Measurements from ENCODE around the gene NOXA1. TPM values are rescaled to one million over a fixed set of nuclear protein-coding genes. Genes with fewer than 3 reads are reported as not detected.

Gene NOXA1
- total RNA-seq, 4 donors from 2014 or later = 1.1 to 4.2 (median 3.0) TPM

DNA sequence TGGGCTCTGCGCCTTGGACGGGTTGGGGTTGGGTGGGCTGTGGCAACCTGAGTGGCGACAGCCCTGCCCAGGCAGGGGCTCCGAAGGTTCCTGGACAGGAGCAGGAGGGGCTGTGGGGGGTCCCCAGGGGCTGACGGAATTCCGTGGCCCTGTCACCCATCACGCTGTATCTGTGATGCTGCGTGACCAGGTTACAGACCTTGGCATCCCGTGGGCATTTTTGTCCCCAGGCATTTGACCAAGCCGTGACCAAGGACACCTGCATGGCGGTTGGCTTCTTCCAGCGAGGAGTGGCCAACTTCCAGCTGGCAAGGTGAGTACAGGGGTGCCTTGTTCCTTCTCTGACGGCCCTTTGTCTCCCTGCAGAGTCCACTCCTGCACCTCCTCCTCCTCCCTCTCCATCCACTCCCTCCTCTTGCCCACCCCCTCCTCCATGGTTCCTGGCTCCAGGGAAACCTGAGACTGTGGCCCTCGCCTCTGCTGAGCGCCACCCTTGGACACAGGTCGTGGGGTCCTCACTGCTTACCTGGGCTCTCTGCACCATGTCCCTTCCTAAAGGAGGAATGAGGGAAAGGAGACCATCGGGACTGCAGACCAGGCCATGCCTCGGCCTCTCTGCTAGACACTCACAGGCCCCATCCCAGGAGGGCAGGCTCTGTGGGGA is 3.0 kb downstream of the NOXA1 start:
- no peak for ATAC-seq
- Histone ChIP-seq H3K4me1 (peaks cover 0 to 41% (median 11%) of the 10 kb centered on the region in 3 donors), H3K36me3 (no peaks in the 10 kb centered on the region), H3K9me3 (no peaks in the 10 kb centered on the region), H3K27ac (no peak overlapping the region), H3K27me3 (peaks cover 21% of the 10 kb centered on the region), H3K4me3 (no peak overlapping the region)
- no peak for TF ChIP-seq EP300 (IDR thresholded peaks at IDR 0.05)
- TF ChIP-seq CTCF (IDR thresholded peaks at IDR 0.05) = no peak
- no peak for TF ChIP-seq POLR2A (IDR thresholded peaks at IDR 0.05)
- no peak for TF ChIP-seq POLR2AphosphoS5 (IDR thresholded peaks at IDR 0.05)
- WGBS, 2 donors (ENCODE audit: low coverage in 1 of 2) = 47% methylated on average over 2 of the region's 18 CpGs; no CpG with 5 or more reads in 1 of the 2 donors

DNA sequence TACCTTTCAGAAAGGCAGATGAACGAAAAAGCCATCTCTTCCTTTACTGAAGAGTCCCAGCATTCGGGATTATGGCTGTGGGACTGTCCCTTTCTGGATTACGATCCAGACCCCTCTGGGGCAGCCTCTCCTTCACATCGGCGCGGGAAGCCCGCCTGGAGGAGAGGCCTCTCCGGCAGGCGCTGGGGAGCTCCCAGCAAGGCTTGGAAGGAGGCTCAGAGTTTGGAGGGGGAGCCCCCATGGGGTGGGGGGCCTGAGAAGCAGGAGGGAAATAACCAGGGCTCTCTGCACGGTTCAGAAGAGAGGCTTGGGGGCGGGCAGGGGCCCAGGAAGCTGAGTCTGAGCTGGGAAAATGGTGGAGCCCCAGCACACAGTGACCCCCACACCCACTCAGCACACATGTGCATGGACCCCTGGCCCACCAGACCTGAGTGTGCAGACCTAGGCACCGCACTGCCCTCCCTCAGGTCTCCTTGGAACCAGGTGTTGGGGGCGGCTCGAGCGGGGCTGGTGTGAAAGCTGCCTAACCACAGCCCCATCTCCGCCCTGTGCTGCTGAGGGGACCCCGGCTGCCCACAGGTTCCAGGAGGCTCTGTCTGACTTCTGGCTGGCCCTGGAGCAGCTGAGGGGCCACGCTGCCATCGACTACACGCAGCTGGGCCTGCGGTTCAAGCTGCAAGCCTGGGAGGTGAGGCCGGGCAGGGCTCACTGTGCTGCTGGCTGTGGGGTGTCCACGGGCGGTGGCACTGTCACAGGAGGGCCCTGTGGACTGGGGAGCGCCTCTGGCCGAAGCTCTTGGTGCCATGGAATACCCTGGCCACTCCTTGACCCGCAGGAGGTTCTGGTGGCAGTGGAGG is 4.5 kb downstream of the NOXA1 start:
- no peak for TF ChIP-seq POLR2A (IDR thresholded peaks at IDR 0.05)
- no peak for TF ChIP-seq EP300 (IDR thresholded peaks at IDR 0.05)
- Histone ChIP-seq H3K27me3 (peaks cover 26% of the 10 kb centered on the region), H3K36me3 (no peaks in the 10 kb centered on the region), H3K27ac (no peak overlapping the region), H3K9me3 (no peaks in the 10 kb centered on the region), H3K4me3 (no peak overlapping the region), H3K4me1 (peaks cover 0 to 26% (median 5%) of the 10 kb centered on the region in 3 donors)
- ATAC-seq = no peak
- 51 to 80% methylated on average over 1 to 3 of the region's 27 CpGs for WGBS, 2 donors (ENCODE audit: low coverage in 1 of 2)

GRCh38 chr9:137428311-137428630 is 5.1 kb downstream of the NOXA1 start:
- 65% methylated on average over 4 of the region's 6 CpGs; no CpG with 5 or more reads in 1 of the 2 donors for WGBS, 2 donors (ENCODE audit: low coverage in 1 of 2)
- peaks cover 26% of the 10 kb centered on the region for H3K27me3 ChIP-seq
- H3K36me3 ChIP-seq = no peaks in the 10 kb centered on the region
- H3K4me3 ChIP-seq = no peak overlapping the region
- H3K9me3 ChIP-seq = no peaks in the 10 kb centered on the region
- TF ChIP-seq EP300 (IDR thresholded peaks at IDR 0.05) (no peak), CTCF (IDR thresholded peaks at IDR 0.05) (no peak), POLR2AphosphoS5 (IDR thresholded peaks at IDR 0.05) (no peak), POLR2A (IDR thresholded peaks at IDR 0.05) (no peak)
- peaks cover 0 to 26% (median 5%) of the 10 kb centered on the region in 3 donors for H3K4me1 ChIP-seq
- no peak overlapping the region for H3K27ac ChIP-seq
- no peak for ATAC-seq

DNA sequence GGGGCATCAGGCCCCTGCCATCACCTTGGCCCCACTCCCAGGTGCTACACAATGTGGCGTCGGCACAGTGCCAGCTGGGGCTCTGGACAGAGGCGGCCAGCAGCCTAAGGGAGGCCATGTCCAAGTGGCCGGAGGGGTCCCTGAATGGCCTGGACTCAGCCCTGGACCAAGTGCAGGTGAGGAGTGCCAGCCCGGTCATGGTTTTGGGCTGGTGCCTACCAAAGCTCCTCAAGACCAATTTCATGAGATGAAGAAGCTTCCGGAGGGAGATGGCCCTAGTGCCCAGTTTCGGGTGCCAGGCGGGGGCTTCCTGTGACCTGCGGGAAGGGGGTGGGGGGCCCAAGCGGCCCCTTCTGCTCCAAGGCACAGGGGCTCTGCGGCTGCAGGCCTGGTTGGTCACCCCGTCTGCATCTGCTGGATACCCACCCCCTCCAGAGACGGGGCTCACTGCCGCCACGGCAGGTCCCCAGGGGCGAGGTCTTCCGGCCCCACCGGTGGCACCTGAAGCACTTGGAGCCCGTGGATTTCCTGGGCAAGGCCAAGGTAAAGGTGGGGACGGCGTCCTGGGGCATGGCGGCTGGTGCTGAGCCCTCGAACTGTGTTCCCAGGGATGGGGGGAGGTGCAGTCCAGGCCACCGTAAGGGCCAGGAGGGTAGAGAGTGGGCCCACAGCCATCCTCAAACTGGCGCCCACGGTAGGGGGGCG is 5.8 kb downstream of the NOXA1 start:
- Histone ChIP-seq H3K27ac (no peak overlapping the region), H3K4me1 (peaks cover 0 to 18% (median 1%) of the 10 kb centered on the region in 3 donors), H3K36me3 (no peaks in the 10 kb centered on the region), H3K4me3 (no peak overlapping the region), H3K27me3 (peaks cover 26% of the 10 kb centered on the region), H3K9me3 (no peaks in the 10 kb centered on the region)
- no peak for ATAC-seq
- 75% methylated on average over 2 of the region's 27 CpGs; no CpG with 5 or more reads in 1 of the 2 donors for WGBS, 2 donors (ENCODE audit: low coverage in 1 of 2)
- TF ChIP-seq EP300 (IDR thresholded peaks at IDR 0.05) (no peak), POLR2AphosphoS5 (IDR thresholded peaks at IDR 0.05) (no peak), POLR2A (IDR thresholded peaks at IDR 0.05) (no peak), CTCF (IDR thresholded peaks at IDR 0.05) (no peak)

GRCh38 chr9:137429546-137429890 is 6.3 kb downstream of the NOXA1 start:
- no peak overlapping the region for H3K4me3 ChIP-seq
- WGBS, 2 donors (ENCODE audit: low coverage in 1 of 2) = 80% methylated on average over 1 of the region's 14 CpGs; no CpG with 5 or more reads in 1 of the 2 donors
- no peak overlapping the region for H3K27ac ChIP-seq
- no peak for ATAC-seq
- no peaks in the 10 kb centered on the region for H3K36me3 ChIP-seq
- H3K9me3 ChIP-seq = no peaks in the 10 kb centered on the region
- H3K4me1 ChIP-seq = peaks cover 0 to 13% (median 0%) of the 10 kb centered on the region in 3 donors
- peaks cover 26% of the 10 kb centered on the region for H3K27me3 ChIP-seq
- no peak for TF ChIP-seq EP300 (IDR thresholded peaks at IDR 0.05)
- TF ChIP-seq POLR2AphosphoS5 (IDR thresholded peaks at IDR 0.05) = no peak
- no peak for TF ChIP-seq POLR2A (IDR thresholded peaks at IDR 0.05)
- TF ChIP-seq CTCF (IDR thresholded peaks at IDR 0.05) = no peak
